Measurements from ENCODE around the gene CCNF. TPM values are rescaled to one million over a fixed set of nuclear protein-coding genes. Genes with fewer than 3 reads are reported as not detected.

The CCNF gene
- total RNA-seq, 1 experiment from 2014 or later = 76.1 TPM

- Histone ChIP-seq H3K27ac (ENCODE audit: low read depth, low read length, poor library complexity, severe bottlenecking) (no peak overlapping the region), H3K9me3 (ENCODE audit: low read depth, low read length, poor library complexity, severe bottlenecking) (no peaks in the 10 kb centered on the region), H3K4me1 (ENCODE audit: insufficient read depth, low read length, poor library complexity, severe bottlenecking) (peaks cover 5% of the 10 kb centered on the region), H3K27me3 (replicated peaks; ENCODE audit: insufficient read depth, low read depth, low read length, poor library complexity) (no peaks in the 10 kb centered on the region), H3K36me3 (ENCODE audit: insufficient read depth, low read length, poor library complexity, severe bottlenecking) (peaks cover 4% of the 10 kb centered on the region), H3K4me3 (ENCODE audit: low read depth, low read length, poor library complexity, severe bottlenecking) (no peak overlapping the region)
- intact Hi-C loops (cut with micrococcal nuclease; ENCODE audit: unreplicated experiment) = loop anchor here (2.0 to 10.0 kb wide), 3 partner anchors 158 to 236 kb away; partner anchors contain the start of genes ABCA3 and RNPS1
- BruUV-seq (replicated peaks) = no TSS peak
- ChIA-PET POLR2A (ENCODE audit: low non-redundant PET) (no interaction called here), CTCF (interaction anchor here (0.6 to 1.3 kb wide), 4 partner anchors 11 to 160 kb away, joined by 5 to 10 read pairs (median 6); partner anchors contain the start of gene ABCA3)
- no peak for TF ChIP-seq EZH2 (IDR thresholded peaks at IDR 0.05; ENCODE audit: borderline replicate concordance, low read depth, low read length, poor library complexity, severe bottlenecking)
- TF ChIP-seq CTCF (conservative IDR thresholded peaks at IDR 0.05; ENCODE audit: low read depth, low read length) = no peak
- no peak for DNase-seq (ENCODE audit: low spot score)
Observed at GRCh38 chr16:2500430-2500917, 71.2 kb downstream of the CCNF start.

- POLR2A ChIA-PET (ENCODE audit: low non-redundant PET) = interaction anchor here (0.6 to 0.8 kb wide), 2 partner anchors 210 to 346 kb away, joined by 3 to 5 read pairs; partner anchors contain the start of gene TRAF7
- Histone ChIP-seq H3K27ac (ENCODE audit: low read depth, low read length, poor library complexity, severe bottlenecking) (peak overlapping the region; percentile 40), H3K9me3 (ENCODE audit: low read depth, low read length, poor library complexity, severe bottlenecking) (no peaks in the 10 kb centered on the region), H3K27me3 (replicated peaks; ENCODE audit: insufficient read depth, low read depth, low read length, poor library complexity) (no peaks in the 10 kb centered on the region), H3K4me3 (ENCODE audit: low read depth, low read length, poor library complexity, severe bottlenecking) (peak overlapping the region; percentile 37), H3K36me3 (ENCODE audit: insufficient read depth, low read length, poor library complexity, severe bottlenecking) (peaks cover 4% of the 10 kb centered on the region), H3K4me1 (ENCODE audit: insufficient read depth, low read length, poor library complexity, severe bottlenecking) (peaks cover 5% of the 10 kb centered on the region)
- TF ChIP-seq CTCF (conservative IDR thresholded peaks at IDR 0.05; ENCODE audit: low read depth, low read length) (peak; percentile 99), EZH2 (IDR thresholded peaks at IDR 0.05; ENCODE audit: borderline replicate concordance, low read depth, low read length, poor library complexity, severe bottlenecking) (no peak)
- BruUV-seq (replicated peaks) = no TSS peak
- DNase-seq (ENCODE audit: low spot score) = peak; percentile 91
- CTCF ChIA-PET = interaction anchor here (0.6 to 1.3 kb wide), 12 partner anchors 10 to 485 kb away, joined by 3 to 12 read pairs (median 6); partner anchors contain the start of genes ABCA3, AMDHD2, NTN3 and TBC1D24
- intact Hi-C loops (cut with micrococcal nuclease; ENCODE audit: unreplicated experiment) = loop anchor here (2.0 to 10.0 kb wide), 3 partner anchors 159 to 236 kb away; partner anchors contain the start of genes ABCA3 and RNPS1
Observed at GRCh38 chr16:2500918-2501750, 71.9 kb downstream of the CCNF start.

GRCh38 chr16:2501946-2502895, 73.0 kb downstream of the CCNF start:
- no TSS peak for BruUV-seq (replicated peaks)
- ChIA-PET CTCF (interaction anchor here (0.6 to 1.3 kb wide), 11 partner anchors 9 to 486 kb away, joined by 3 to 12 read pairs (median 5); partner anchors contain the start of genes ABCA3, AMDHD2, NTN3 and TBC1D24), POLR2A (ENCODE audit: low non-redundant PET) (interaction anchor here (0.6 to 0.8 kb wide), 2 partner anchors 211 to 347 kb away, joined by 3 to 5 read pairs; partner anchors contain the start of gene TRAF7)
- no peaks in the 10 kb centered on the region for H3K27me3 ChIP-seq (replicated peaks; ENCODE audit: insufficient read depth, low read depth, low read length, poor library complexity)
- no peak overlapping the region for H3K27ac ChIP-seq (ENCODE audit: low read depth, low read length, poor library complexity, severe bottlenecking)
- H3K4me3 ChIP-seq (ENCODE audit: low read depth, low read length, poor library complexity, severe bottlenecking) = no peak overlapping the region
- no peak for DNase-seq (ENCODE audit: low spot score)
- peaks cover 5% of the 10 kb centered on the region for H3K4me1 ChIP-seq (ENCODE audit: insufficient read depth, low read length, poor library complexity, severe bottlenecking)
- TF ChIP-seq EZH2 (IDR thresholded peaks at IDR 0.05; ENCODE audit: borderline replicate concordance, low read depth, low read length, poor library complexity, severe bottlenecking) (no peak), CTCF (conservative IDR thresholded peaks at IDR 0.05; ENCODE audit: low read depth, low read length) (no peak)
- H3K9me3 ChIP-seq (ENCODE audit: low read depth, low read length, poor library complexity, severe bottlenecking) = no peaks in the 10 kb centered on the region
- intact Hi-C loops (cut with micrococcal nuclease; ENCODE audit: unreplicated experiment) = loop anchor here (2.0 to 10.0 kb wide), 3 partner anchors 160 to 237 kb away; partner anchors contain the start of genes ABCA3 and RNPS1
- H3K36me3 ChIP-seq (ENCODE audit: insufficient read depth, low read length, poor library complexity, severe bottlenecking) = peaks cover 4% of the 10 kb centered on the region

Measured in A673 (cell line).